PC-9 (cell line): ENCODE results near the gene SCRN1. TPM values are rescaled to one million over a fixed set of nuclear protein-coding genes. Genes with fewer than 3 reads are reported as not detected.

ENCODE experiments used
- BruUV-seq: library from RNA; stranded (reverse); fragments of 400-500 nt; replicated peaks from 2 replicates; lab custom pipeline; 2021; lab: Mats Ljungman, UMichigan
- CTCF ChIA-PET: fragments of 300-600 bp; sonication (Branson Sonifier 250); formaldehyde crosslinking; loops from one replicate; lab custom pipeline; 2022; ENCODE audit warnings: antibody characterized with exemption; lab: Charles Lee
- POLR2A ChIA-PET: fragments of 300-600 bp; sonication (Branson Sonifier 250); formaldehyde crosslinking; loops from one replicate; lab custom pipeline; 2022; ENCODE audit warnings: antibody characterized with exemption; ENCODE audit not compliant: unreplicated experiment; lab: Charles Lee
- DNase-seq, 2 experiments: peaks; one replicate each; pipeline versions ENCODE4 v3.0.0 to v3.0.0-alpha.2; 2015 to 2022; ENCODE audit warnings: mixed read lengths in 1 of 2
- H2AFZ ChIP-seq: fragments of 200-600 bp; sonication (generic); 2 replicates; pipeline ENCODE4 v1.8.1; 2017; ENCODE audit warnings: antibody characterized with exemption
- H3F3A ChIP-seq: fragments of 200-600 bp; sonication (generic); 2 replicates; pipeline ENCODE4 v1.8.1; 2017; ENCODE audit warnings: antibody characterized with exemption, mild to moderate bottlenecking, low read depth; ENCODE audit not compliant: insufficient read depth
- H3K27ac ChIP-seq: fragments of 200-600 bp; sonication (generic); 2 replicates; pipeline ENCODE4 v1.6.1; 2016; ENCODE audit warnings: mixed run types
- H3K27me3 ChIP-seq: fragments of 200-600 bp; sonication (generic); 2 replicates; pipeline ENCODE4 v1.6.1; 2016; ENCODE audit warnings: low read depth, mixed run types; ENCODE audit not compliant: insufficient read depth
- H3K36me3 ChIP-seq: fragments of 200-600 bp; sonication (generic); 2 replicates; pipeline ENCODE4 v1.6.1; 2016; ENCODE audit warnings: low read depth, mixed run types
- H3K4me1 ChIP-seq: fragments of 200-600 bp; sonication (generic); replicated peaks from 2 replicates; pipeline ENCODE4 v1.6.1; 2016; ENCODE audit warnings: mixed run types; ENCODE audit not compliant: insufficient read depth
- H3K4me2 ChIP-seq: fragments of 200-600 bp; sonication (generic); 2 replicates; pipeline ENCODE4 v1.6.1; 2017; ENCODE audit warnings: mixed run types
- H3K4me3 ChIP-seq: fragments of 200-600 bp; sonication (generic); 2 replicates; pipeline ENCODE4 v1.6.1; 2016; ENCODE audit warnings: mixed run types
- H3K79me2 ChIP-seq: fragments of 200-600 bp; sonication (generic); 2 replicates; pipeline ENCODE4 v1.6.1; 2017; ENCODE audit warnings: low read depth, mixed run types
- H3K9me2 ChIP-seq: fragments of 200-600 bp; sonication (generic); 2 replicates; pipeline ENCODE4 v1.8.1; 2017; ENCODE audit warnings: mild to moderate bottlenecking; ENCODE audit not compliant: insufficient read depth
- H3K9me3 ChIP-seq: fragments of 200-600 bp; sonication (generic); 2 replicates; pipeline ENCODE4 v1.8.1; 2016; ENCODE audit warnings: low read depth; ENCODE audit not compliant: insufficient read depth
- H4K20me1 ChIP-seq: fragments of 200-600 bp; sonication (generic); 2 replicates; pipeline ENCODE4 v1.8.1; 2017; ENCODE audit not compliant: insufficient read depth
- EZH2 ChIP-seq: fragments of 200-600 bp; sonication (generic); IDR thresholded peaks from 2 replicates; pipeline ENCODE4 v1.8.0; 2017; ENCODE audit warnings: antibody characterized with exemption, low read depth
- intact Hi-C: fragments of 100-400 bp; cut with micrococcal nuclease; formaldehyde crosslinking; loops from one replicate; pipeline ENCODE4 v1.10.0; 2022; ENCODE audit not compliant: unreplicated experiment
- total RNA-seq: library from RNA; stranded (reverse); gene quantifications from 2 replicates; pipeline ENCODE4 v1.2.3, GENCODE V29; 2021
- TF ChIP-seq, protein P1 (sequence below): fragments of 200-600 bp; sonication (generic); conservative IDR thresholded peaks from 2 replicates; pipeline ENCODE4 v1.6.1; 2017; ENCODE audit warnings: mixed run types, antibody characterized with exemption, mild to moderate bottlenecking, moderate library complexity

SCRN1 gene
- total RNA-seq, 1 experiment from 2014 or later, result 94.4 TPM

DNA sequence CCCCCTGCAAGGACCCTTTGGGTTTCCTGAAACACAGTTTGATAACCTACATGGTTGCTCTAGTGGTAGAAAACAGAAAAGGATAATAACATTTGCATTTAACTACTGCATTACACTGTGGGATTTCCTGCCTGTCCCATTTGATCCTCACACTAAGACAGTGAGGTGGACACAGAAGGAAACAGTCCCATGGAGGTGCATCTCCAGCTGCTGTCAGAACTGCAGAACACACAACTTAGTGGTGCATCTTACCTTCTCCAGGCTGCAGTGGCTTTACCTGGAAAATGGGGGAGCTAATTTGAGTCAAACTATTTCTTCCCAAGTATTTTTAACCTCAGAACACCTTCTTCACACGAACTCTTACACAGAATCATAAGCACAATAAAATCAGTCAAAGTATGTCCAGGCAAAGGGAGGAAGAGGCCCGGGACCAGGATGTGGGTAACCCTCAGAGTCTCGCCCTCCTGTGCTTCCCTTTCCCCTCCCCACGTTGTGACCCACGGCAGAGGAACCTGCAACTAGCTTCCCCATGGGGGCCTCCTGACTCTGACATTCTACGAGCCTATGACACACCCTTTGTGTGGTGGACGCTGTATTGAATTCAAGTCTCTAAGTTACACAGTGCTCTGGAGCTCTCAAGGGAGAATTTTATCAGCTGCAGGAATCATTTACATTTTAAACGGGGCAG lies 33.7 kb downstream of the SCRN1 start:
- BruUV-seq, result no TSS peak
- Histone ChIP-seq H3K4me3 (no peak overlapping the region), H3K36me3 (peaks cover 10% of the 10 kb centered on the region; the same call in 1 of the 2 replicates), H3K9me3 (no peaks in the 10 kb centered on the region), H3F3A (no peaks in the 10 kb centered on the region), H3K79me2 (no peaks in the 10 kb centered on the region), H3K9me2 (no peaks in the 10 kb centered on the region), H2AFZ (no peak overlapping the region), H3K4me1 (no peaks in the 10 kb centered on the region), H3K27me3 (no peaks in the 10 kb centered on the region), H3K4me2 (no peak overlapping the region), H3K27ac (no peak overlapping the region), H4K20me1 (no peaks in the 10 kb centered on the region)
- no peak for DNase-seq
- ChIA-PET POLR2A (no interaction called here), CTCF (no interaction called here)
- TF ChIP-seq, protein P1, sequence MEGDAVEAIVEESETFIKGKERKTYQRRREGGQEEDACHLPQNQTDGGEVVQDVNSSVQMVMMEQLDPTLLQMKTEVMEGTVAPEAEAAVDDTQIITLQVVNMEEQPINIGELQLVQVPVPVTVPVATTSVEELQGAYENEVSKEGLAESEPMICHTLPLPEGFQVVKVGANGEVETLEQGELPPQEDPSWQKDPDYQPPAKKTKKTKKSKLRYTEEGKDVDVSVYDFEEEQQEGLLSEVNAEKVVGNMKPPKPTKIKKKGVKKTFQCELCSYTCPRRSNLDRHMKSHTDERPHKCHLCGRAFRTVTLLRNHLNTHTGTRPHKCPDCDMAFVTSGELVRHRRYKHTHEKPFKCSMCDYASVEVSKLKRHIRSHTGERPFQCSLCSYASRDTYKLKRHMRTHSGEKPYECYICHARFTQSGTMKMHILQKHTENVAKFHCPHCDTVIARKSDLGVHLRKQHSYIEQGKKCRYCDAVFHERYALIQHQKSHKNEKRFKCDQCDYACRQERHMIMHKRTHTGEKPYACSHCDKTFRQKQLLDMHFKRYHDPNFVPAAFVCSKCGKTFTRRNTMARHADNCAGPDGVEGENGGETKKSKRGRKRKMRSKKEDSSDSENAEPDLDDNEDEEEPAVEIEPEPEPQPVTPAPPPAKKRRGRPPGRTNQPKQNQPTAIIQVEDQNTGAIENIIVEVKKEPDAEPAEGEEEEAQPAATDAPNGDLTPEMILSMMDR, result no peak
- TF ChIP-seq EZH2, result no peak
- intact Hi-C loops, result no loop called here

DNA sequence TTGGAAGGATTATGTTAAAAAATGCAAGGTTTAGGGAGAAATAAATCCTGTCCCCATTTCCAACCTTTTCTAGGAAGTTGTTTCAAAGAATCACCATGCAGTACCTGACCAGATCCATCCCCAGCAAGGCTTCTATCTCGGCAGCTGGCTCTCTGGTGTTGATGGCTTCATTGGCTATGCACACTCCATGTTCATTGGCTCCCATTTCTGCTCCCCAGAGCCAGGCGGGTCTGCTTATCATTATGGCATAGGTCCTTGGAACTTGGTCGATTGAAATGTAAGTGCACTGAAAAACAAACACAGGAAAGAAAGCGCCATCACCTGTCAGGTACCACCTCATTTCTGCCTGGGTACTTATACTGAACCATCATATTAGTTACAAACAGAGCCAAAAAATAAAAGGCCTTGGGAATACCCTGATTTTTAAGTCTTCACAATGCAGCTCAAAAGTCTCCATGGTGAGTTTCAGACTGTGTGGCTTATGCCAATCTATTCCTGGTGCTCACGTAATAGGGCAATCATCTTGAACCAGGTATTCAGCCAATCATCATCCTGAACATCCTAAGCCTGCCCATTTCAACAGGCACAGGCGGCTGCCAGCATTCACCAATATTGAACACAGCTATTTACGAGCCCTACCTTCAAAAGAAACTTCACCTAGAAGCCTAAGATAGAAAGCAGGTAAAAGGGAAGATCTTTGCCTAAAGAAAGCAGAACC lies 34.4 kb downstream of the SCRN1 start:
- BruUV-seq, result no TSS peak
- TF ChIP-seq, protein P1, result no peak
- TF ChIP-seq EZH2, result no peak

DNA sequence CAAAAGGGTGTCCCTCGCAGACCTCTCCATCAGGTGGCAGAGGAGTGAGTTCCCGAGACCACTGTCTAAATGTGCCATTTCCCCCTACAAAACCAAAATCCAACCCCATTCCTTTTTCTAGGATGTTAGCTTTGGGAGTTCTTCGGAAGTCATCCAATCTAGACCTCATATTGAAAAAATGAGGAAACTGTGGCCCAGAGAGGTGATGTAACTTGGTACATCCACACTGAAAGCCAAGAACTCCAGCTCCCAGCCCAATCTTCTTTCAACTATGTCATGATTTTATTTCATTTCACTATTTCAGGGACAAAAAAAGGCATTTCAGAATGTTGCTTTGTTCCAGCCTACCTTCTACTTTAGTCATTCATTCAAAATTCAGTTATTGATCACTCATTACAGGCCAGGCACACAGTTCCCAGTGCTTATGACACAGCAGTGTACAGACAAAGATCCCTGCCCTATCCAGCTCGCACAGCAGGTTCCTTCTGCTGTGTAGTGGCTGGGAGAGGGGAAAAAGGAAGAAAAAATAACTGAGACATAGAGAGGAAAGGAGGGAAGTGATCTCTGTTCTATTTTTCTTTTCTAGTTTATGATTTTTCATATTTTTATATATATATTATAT lies 35.8 kb downstream of the SCRN1 start:
- Histone ChIP-seq H3K4me1 (no peaks in the 10 kb centered on the region), H3F3A (no peaks in the 10 kb centered on the region), H3K27ac (no peak overlapping the region), H3K79me2 (no peaks in the 10 kb centered on the region), H3K9me2 (no peaks in the 10 kb centered on the region), H3K36me3 (peaks cover 10% of the 10 kb centered on the region; the same call in 1 of the 2 replicates), H2AFZ (no peak overlapping the region), H4K20me1 (no peaks in the 10 kb centered on the region), H3K4me2 (no peak overlapping the region), H3K27me3 (no peaks in the 10 kb centered on the region), H3K4me3 (no peak overlapping the region), H3K9me3 (no peaks in the 10 kb centered on the region)
- intact Hi-C loops, result no loop called here
- BruUV-seq, result no TSS peak
- CTCF ChIA-PET, result no interaction called here
- DNase-seq, result no peak
- no peak for TF ChIP-seq EZH2
- TF ChIP-seq, protein P1, result no peak
- POLR2A ChIA-PET, result no interaction called here

More for the DNA sequence above, 34.4 kb downstream of the SCRN1 start:
- peak in 1 of 2 experiments; percentile 28 for DNase-seq
- H4K20me1 ChIP-seq, result no peaks in the 10 kb centered on the region
- H3K4me2 ChIP-seq, result no peak overlapping the region
- H3K4me3 ChIP-seq, result no peak overlapping the region
- ChIA-PET POLR2A (no interaction called here), CTCF (no interaction called here)
- no peak overlapping the region for H3K27ac ChIP-seq
- H3F3A ChIP-seq, result no peaks in the 10 kb centered on the region
- peaks cover 10% of the 10 kb centered on the region; the same call in 1 of the 2 replicates for H3K36me3 ChIP-seq
- no peaks in the 10 kb centered on the region for H3K79me2 ChIP-seq
- no peak overlapping the region for H2AFZ ChIP-seq
- intact Hi-C loops, result no loop called here
- H3K9me2 ChIP-seq, result no peaks in the 10 kb centered on the region
- H3K4me1 ChIP-seq, result no peaks in the 10 kb centered on the region
- no peaks in the 10 kb centered on the region for H3K9me3 ChIP-seq
- H3K27me3 ChIP-seq, result no peaks in the 10 kb centered on the region
